22Rv1 (cell line): Measurements from ENCODE around the gene RELL1.

Experiments
- H3K27ac ChIP-seq: fragments of 450-650 bp; 2 replicates; pipeline ENCODE4 v1.5.1; 2017
- ZFX ChIP-seq: fragments of 450-650 bp; IDR thresholded peaks from 2 replicates; pipeline ENCODE4 v1.6.1; 2017; ENCODE audit warnings: antibody characterized with exemption, borderline replicate concordance
- TF ChIP-seq, protein P1 (sequence below): fragments of 450-650 bp; IDR thresholded peaks from 2 replicates; pipeline ENCODE4 v1.5.1; 2017; ENCODE audit warnings: mild to moderate bottlenecking

RELL1 gene

GRCh38 chr4:37599092-37599790, 86.9 kb downstream of the RELL1 start:
- TF ChIP-seq ZFX, result no peak
- TF ChIP-seq, protein P1, sequence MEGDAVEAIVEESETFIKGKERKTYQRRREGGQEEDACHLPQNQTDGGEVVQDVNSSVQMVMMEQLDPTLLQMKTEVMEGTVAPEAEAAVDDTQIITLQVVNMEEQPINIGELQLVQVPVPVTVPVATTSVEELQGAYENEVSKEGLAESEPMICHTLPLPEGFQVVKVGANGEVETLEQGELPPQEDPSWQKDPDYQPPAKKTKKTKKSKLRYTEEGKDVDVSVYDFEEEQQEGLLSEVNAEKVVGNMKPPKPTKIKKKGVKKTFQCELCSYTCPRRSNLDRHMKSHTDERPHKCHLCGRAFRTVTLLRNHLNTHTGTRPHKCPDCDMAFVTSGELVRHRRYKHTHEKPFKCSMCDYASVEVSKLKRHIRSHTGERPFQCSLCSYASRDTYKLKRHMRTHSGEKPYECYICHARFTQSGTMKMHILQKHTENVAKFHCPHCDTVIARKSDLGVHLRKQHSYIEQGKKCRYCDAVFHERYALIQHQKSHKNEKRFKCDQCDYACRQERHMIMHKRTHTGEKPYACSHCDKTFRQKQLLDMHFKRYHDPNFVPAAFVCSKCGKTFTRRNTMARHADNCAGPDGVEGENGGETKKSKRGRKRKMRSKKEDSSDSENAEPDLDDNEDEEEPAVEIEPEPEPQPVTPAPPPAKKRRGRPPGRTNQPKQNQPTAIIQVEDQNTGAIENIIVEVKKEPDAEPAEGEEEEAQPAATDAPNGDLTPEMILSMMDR, result no peak
- no peak overlapping the region for H3K27ac ChIP-seq

- TF ChIP-seq, protein P1, result no peak
- no peak for TF ChIP-seq ZFX
- no peak overlapping the region for H3K27ac ChIP-seq
Measured at GRCh38 chr4:37597034-37597433, 89.1 kb downstream of the RELL1 start.

- no peak for TF ChIP-seq ZFX
- TF ChIP-seq, protein P1, result no peak
- no peak overlapping the region for H3K27ac ChIP-seq
Measured at GRCh38 chr4:37595875-37596680, 90.1 kb downstream of the RELL1 start.

- TF ChIP-seq ZFX, result no peak
- TF ChIP-seq, protein P1, result no peak
- H3K27ac ChIP-seq, result no peak overlapping the region
Measured at GRCh38 chr4:37594099-37594498, 92.1 kb downstream of the RELL1 start.

DNA sequence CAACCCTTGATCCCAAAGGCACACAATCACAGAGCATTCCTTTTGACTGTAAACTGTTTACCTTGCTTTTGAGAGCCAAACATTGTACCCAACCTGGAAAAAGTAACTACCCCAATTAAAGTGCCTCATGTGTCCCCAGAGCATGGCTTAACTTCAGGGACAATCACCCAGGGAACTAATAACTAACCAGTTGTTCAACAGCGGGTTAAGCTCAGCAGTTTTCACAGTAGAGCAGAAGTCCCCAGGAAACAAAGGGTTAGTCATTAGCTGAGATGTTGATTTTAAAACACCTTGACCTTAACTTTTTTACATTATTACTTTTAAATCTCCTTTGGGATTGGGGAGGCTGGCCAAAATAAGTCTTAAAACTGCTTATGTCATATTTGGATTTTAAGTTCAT, 94.8 kb downstream of the RELL1 start:
- no peak overlapping the region for H3K27ac ChIP-seq
- TF ChIP-seq, protein P1, result no peak
- no peak for TF ChIP-seq ZFX

GRCh38 chr4:37590016-37590415, 96.2 kb downstream of the RELL1 start:
- no peak overlapping the region for H3K27ac ChIP-seq
- TF ChIP-seq, protein P1, result no peak
- no peak for TF ChIP-seq ZFX

DNA sequence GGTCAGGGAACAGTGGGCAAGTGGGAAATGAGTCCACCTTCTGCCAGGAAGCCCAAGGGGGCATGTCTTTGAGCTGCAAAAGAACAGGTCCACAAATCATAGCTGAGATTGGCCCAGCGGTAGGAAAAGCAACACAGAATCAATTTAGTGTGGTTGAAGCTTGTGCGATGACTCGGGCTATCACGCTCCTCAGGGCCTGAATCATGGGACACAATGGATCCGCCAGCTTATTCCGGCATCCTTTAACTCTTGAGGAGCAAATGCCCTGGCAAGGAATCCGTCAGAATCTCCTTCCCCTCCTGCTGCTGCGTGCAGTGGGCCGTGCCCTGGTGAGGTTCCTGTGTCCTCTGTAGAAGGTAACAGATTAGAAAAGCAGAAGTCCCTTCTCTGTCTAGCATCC, 98.0 kb downstream of the RELL1 start:
- no peak for TF ChIP-seq ZFX
- TF ChIP-seq, protein P1, result no peak

More for the DNA sequence above, 98.0 kb downstream of the RELL1 start:
- no peak overlapping the region for H3K27ac ChIP-seq
